CD4-positive, alpha-beta T cell treated with Interleukin-12 subunit alpha and Interleukin-12 subunit beta, for 1 hour (primary cell): ENCODE results near the gene DKK3.

Experiments used
- DNase-seq: peaks from one replicate; pipeline ENCODE4 v3.0.0-alpha.2; 2020

The DKK3 gene

GRCh38 chr11:11937957-11938356 lies 70.5 kb downstream of the DKK3 start:
- no peak for DNase-seq

GRCh38 chr11:11937433-11937832 lies 71.0 kb downstream of the DKK3 start:
- no peak for DNase-seq

- DNase-seq, result no peak
Observed at GRCh38 chr11:11935536-11935935, 72.9 kb downstream of the DKK3 start.

GRCh38 chr11:11931461-11932055 lies 76.9 kb downstream of the DKK3 start:
- peak; percentile 46 for DNase-seq

GRCh38 chr11:11929920-11930319 lies 78.5 kb downstream of the DKK3 start:
- DNase-seq, result no peak

GRCh38 chr11:11923828-11924227 lies 84.6 kb downstream of the DKK3 start:
- DNase-seq, result no peak

GRCh38 chr11:11916981-11917399 lies 91.4 kb downstream of the DKK3 start:
- no peak for DNase-seq

- DNase-seq, result no peak
Observed at GRCh38 chr11:11915625-11916024, 92.8 kb downstream of the DKK3 start.

- DNase-seq, result no peak
Observed at GRCh38 chr11:11913395-11913794, 95.0 kb downstream of the DKK3 start.
